HepG2 (cell line): Measurements from ENCODE around the gene STRADB. TPM values are rescaled to one million over a fixed set of nuclear protein-coding genes. Genes with fewer than 3 reads are reported as not detected.
"Not testable (repeated sequence)": the region's sequence is repeated elsewhere in the genome, so short reads cannot be mapped to it uniquely, and the experiment has no call there.

Experiments
- ATAC-seq: fragments of 200-7000 bp; cut with Tn5 transposase; 3 replicates; pipeline ENCODE4 v1.9.1; 2020; ENCODE audit warnings: mild to moderate bottlenecking, moderate library complexity
- BruUV-seq: library from RNA; stranded (reverse); fragments of 400-500 nt; replicated peaks from 2 replicates; lab custom pipeline; 2021; lab: Mats Ljungman, UMichigan
- CTCF ChIA-PET: fragments of 300-600 bp; formaldehyde crosslinking; extraction: SDS; loops from one replicate; lab custom pipeline; 2021; ENCODE audit warnings: low total read pairs, inconsistent platforms, low intra/inter-chr PET ratio; lab: Yijun Ruan, JAX
- POLR2A ChIA-PET: fragments of 350-600 bp; sonication (Branson Sonifier 250); formaldehyde crosslinking; loops from one replicate; lab custom pipeline; 2020; ENCODE audit warnings: antibody characterized with exemption, inconsistent platforms; lab: Yijun Ruan, JAX
- DNase-seq: peaks from one replicate; pipeline ENCODE4 v3.0.0-alpha.2; 2015; ENCODE audit warnings: low spot score
- FAIRE-seq: peaks from 3 replicates; lab custom pipeline; 2011; peaks lifted over from hg19 to GRCh38; lab: Jason Lieb, UNC
- H2AFZ ChIP-seq: one replicate; pipeline ENCODE4 v1.6.1; 2011; ENCODE audit warnings: low read length, inconsistent platforms
- H3K27ac ChIP-seq: fragments of 300-600 bp; 3 replicates; pipeline ENCODE4 v1.8.0; 2011; ENCODE audit warnings: mixed run types, mild to moderate bottlenecking, mixed read lengths, low read length, inconsistent platforms; ENCODE audit not compliant: insufficient read depth; ENCODE audit errors: extremely low read length
- H3K27me3 ChIP-seq, 2 experiments: fragments of 200-600 bp in 1 of 2; 2 replicates in 1 of 2; 3 replicates in 1 of 2; pipeline versions ENCODE4 v1.6.0 to v1.8.0; 2011; ENCODE audit warnings: low read length in 2 of 2, mild to moderate bottlenecking in 2 of 2, moderate library complexity in 2 of 2, inconsistent platforms in 1 of 2; ENCODE audit not compliant: insufficient read depth in 2 of 2, control insufficient read depth in 1 of 2
- H3K36me3 ChIP-seq, 2 experiments: fragments of 200-600 bp in 1 of 2; replicated peaks in 1 of 2; 2 replicates in 1 of 2; 3 replicates in 1 of 2; pipeline versions ENCODE4 v1.5.1 to v1.8.0; 2011; ENCODE audit warnings: low read length in 2 of 2, inconsistent platforms in 1 of 2; ENCODE audit not compliant: insufficient read depth in 2 of 2, control insufficient read depth in 1 of 2
- H3K4me1 ChIP-seq: 2 replicates; pipeline ENCODE4 v1.5.1; 2012; ENCODE audit warnings: low read length, inconsistent platforms; ENCODE audit not compliant: insufficient read depth
- H3K4me2 ChIP-seq: 2 replicates; pipeline ENCODE4 v1.6.0; 2011; ENCODE audit warnings: low read depth, low read length, inconsistent platforms
- H3K4me3 ChIP-seq, 3 experiments: fragments of 200-600 bp in 1 of 3; sonication (generic), shearing (Covaris generic) in 1 of 3; replicated peaks in 1 of 3; 2 replicates each; pipeline ENCODE4 v1.5.1; 2011 to 2016; ENCODE audit warnings: low read length in 3 of 3, inconsistent platforms in 2 of 3, low read depth in 2 of 3, mild to moderate bottlenecking in 2 of 3, control low read depth in 1 of 3, mixed read lengths in 1 of 3; ENCODE audit not compliant: insufficient read depth in 1 of 3
- H3K79me2 ChIP-seq: one replicate; pipeline ENCODE4 v1.6.1; 2011; ENCODE audit warnings: low read length, inconsistent platforms; ENCODE audit not compliant: insufficient read depth
- H3K9ac ChIP-seq: 2 replicates; pipeline ENCODE4 v1.6.0; 2011; ENCODE audit warnings: mild to moderate bottlenecking, low read depth, low read length, inconsistent platforms; ENCODE audit not compliant: insufficient read depth
- H3K9me3 ChIP-seq: 2 replicates; pipeline ENCODE4 v1.5.1; 2012; ENCODE audit warnings: mild to moderate bottlenecking, low read length
- H4K20me1 ChIP-seq: 2 replicates; pipeline ENCODE4 v1.6.0; 2011; ENCODE audit warnings: inconsistent platforms, mild to moderate bottlenecking, low read length, moderate library complexity; ENCODE audit not compliant: insufficient read depth
- FLYWCH1 ChIP-seq: sonication (generic); formaldehyde crosslinking; IDR thresholded peaks from 2 replicates; pipeline ENCODE4 v1.8.1; 2023; ENCODE audit warnings: mild to moderate bottlenecking, missing genetic modification reagents
- HOXA5 ChIP-seq: sonication (generic); formaldehyde crosslinking; IDR thresholded peaks from 2 replicates; pipeline ENCODE4 v1.4.0; 2020; ENCODE audit warnings: missing genetic modification reagents
- MAFF ChIP-seq: IDR thresholded peaks from 2 replicates; pipeline ENCODE4 v1.6.1; 2011; ENCODE audit warnings: low read depth, low read length, improper control_type of control experiment
- MAFK ChIP-seq, 2 experiments: IDR thresholded peaks in 1 of 2; conservative IDR thresholded peaks in 1 of 2; 2 replicates each; pipeline ENCODE4 v1.6.1; 2011; ENCODE audit warnings: improper control_type of control experiment in 2 of 2, low read length in 2 of 2
- MXD1 ChIP-seq: sonication (generic); formaldehyde crosslinking; IDR thresholded peaks from 2 replicates; pipeline ENCODE4 v1.4.0; 2020; ENCODE audit warnings: mild to moderate bottlenecking, missing genetic modification reagents
- NFYC ChIP-seq: IDR thresholded peaks from 2 replicates; pipeline ENCODE4 v1.6.1; 2016; ENCODE audit warnings: missing genetic modification reagents, missing compliant biosample characterization
- ONECUT2 ChIP-seq: sonication (generic); formaldehyde crosslinking; IDR thresholded peaks from 2 replicates; pipeline ENCODE4 v1.4.0; 2020; ENCODE audit warnings: missing genetic modification reagents
- POGK ChIP-seq: sonication (generic); formaldehyde crosslinking; conservative IDR thresholded peaks from 2 replicates; pipeline ENCODE4 v1.8.0; 2022; ENCODE audit warnings: mild to moderate bottlenecking, moderate library complexity, missing genetic modification reagents
- SMAD3 ChIP-seq: sonication (generic); formaldehyde crosslinking; IDR thresholded peaks from 2 replicates; pipeline ENCODE4 v1.4.0; 2020; ENCODE audit warnings: missing genetic modification reagents
- SOX6 ChIP-seq, 2 experiments: fragments of 450-650 bp in 1 of 2; sonication (generic) in 1 of 2; formaldehyde crosslinking in 1 of 2; IDR thresholded peaks; 2 replicates each; pipeline versions ENCODE4 v1.4.0 to v1.6.1; 2017 to 2020; ENCODE audit warnings: antibody characterized with exemption in 1 of 2, mild to moderate bottlenecking in 1 of 2, missing genetic modification reagents in 1 of 2
- SP5 ChIP-seq: IDR thresholded peaks from 2 replicates; pipeline ENCODE4 v1.6.1; 2016; ENCODE audit warnings: low read depth, borderline replicate concordance
- SSRP1 ChIP-seq: IDR thresholded peaks from 2 replicates; pipeline ENCODE4 v1.6.1; 2016; ENCODE audit warnings: control low read depth
- ZNF574 ChIP-seq: sonication (generic); formaldehyde crosslinking; IDR thresholded peaks from 2 replicates; pipeline ENCODE4 v1.4.0; 2020; ENCODE audit warnings: missing genetic modification reagents
- WGBS: methylation state at CpG from one replicate; pipeline ENCODE4 v1.1.6; 2017; ENCODE audit warnings: low lambda C conversion rate; 5-methylcytosine and 5-hydroxymethylcytosine counted together
- in situ Hi-C: cut with HindIII; loops from 2 replicates; pipeline ENCODE4 v1.10.0; 2017; ENCODE audit warnings: low pct_unique_long_range_greater_than_20kb; ENCODE audit not compliant: extremely low pct_ligation_motif_present
- intact Hi-C: fragments of 100-400 bp; cut with micrococcal nuclease; formaldehyde crosslinking; loops from one replicate; pipeline ENCODE4 v1.10.0; 2022; ENCODE audit not compliant: unreplicated experiment
- polyA plus RNA-seq, 8 experiments: library from polyadenylated mRNA; depleted of rRNA in 3 of 8; stranded (reverse) in 7 of 8; unstranded in 1 of 8; fragments of >200 nt; fragmentation: Illumina TruSeq in 4 of 8; extraction: Trizol in 4 of 8; gene quantifications; 2 replicates each; pipeline versions ENCODE4 v1.2.1 to v1.2.3, GENCODE V29; 2011 to 2016; ENCODE audit warnings: low read depth in 4 of 8, missing spikeins in 1 of 8, mixed read lengths in 1 of 8; ENCODE audit not compliant: insufficient read depth in 1 of 8
- total RNA-seq, 5 experiments: library from RNA; depleted of rRNA; stranded (reverse); fragments of >200 nt; fragmentation: Illumina TruSeq; extraction: Trizol; gene quantifications; 2 replicates each; pipeline ENCODE4 v1.2.3, GENCODE V29; 2016; ENCODE audit warnings: low read depth in 1 of 5

Gene STRADB
- total and polyA plus RNA-seq, 2 of the 13 experiments (the other 11 are each of a cell fraction or from before 2014, with no cell fraction given): 34.1 to 66.6 TPM

- H4K20me1 ChIP-seq, H3K9ac ChIP-seq, DNase-seq, H3K9me3 ChIP-seq, H3K36me3 ChIP-seq, H3K4me2 ChIP-seq, CTCF ChIA-PET, ATAC-seq, H3K27ac ChIP-seq, H2AFZ ChIP-seq, BruUV-seq, H3K79me2 ChIP-seq, H3K27me3 ChIP-seq, FAIRE-seq, H3K4me3 ChIP-seq, in situ Hi-C loops, intact Hi-C loops: not testable (repeated sequence)
- POLR2A ChIA-PET: interaction anchor here (1.7 to 1.8 kb wide), 2 partner anchors 11 to 13 kb away, joined by 9 to 12 read pairs; partner anchors contain the start of genes STRADB and TRAK2
- peaks cover 30% of the 10 kb centered on the region for H3K4me1 ChIP-seq
- peak; percentile 63; the same call in 1 of the 2 replicates for TF ChIP-seq MAFF
- TF ChIP-seq MAFK (conservative IDR thresholded peaks at IDR 0.05 in 1 of 2, IDR thresholded peaks at IDR 0.05 in 1 of 2; ENCODE audit: low read length in 2 of 2): peak; percentile 38 to 85; a peak in 3 of 4 replicates
- over 99% methylated on average over 2 of the region's 3 CpGs for WGBS
Observed at GRCh38 chr2:201439336-201439922, 12.1 kb upstream of the STRADB start.

- POLR2A ChIA-PET: interaction anchor here (1.8 kb wide), 1 partner anchor 11 kb away, joined by 12 read pairs; the partner anchor contains the start of genes STRADB and TRAK2
- no peak for TF ChIP-seq SSRP1
- no peak for TF ChIP-seq HOXA5
- TF ChIP-seq MXD1 (CRISPR knock-in tag): no peak
- no peak for TF ChIP-seq NFYC (CRISPR knock-in tag)
- TF ChIP-seq ZNF574 (CRISPR knock-in tag): no peak
- no peak for TF ChIP-seq FLYWCH1 (CRISPR knock-in tag)
- TF ChIP-seq POGK (CRISPR knock-in tag): no peak
- no peak for TF ChIP-seq SMAD3
- TF ChIP-seq SP5 (CRISPR knock-in tag): peak; percentile 66; the same call in 1 of the 2 replicates
- TF ChIP-seq ONECUT2: no peak
- TF ChIP-seq SOX6 (IDR thresholded peaks at IDR 0.05): no peak
- TF ChIP-seq SOX6 (CRISPR knock-in tag; IDR thresholded peaks at IDR 0.05): peak; percentile 35; the same call in 1 of the 2 replicates
Observed at GRCh38 chr2:201440182-201440581, 11.4 kb upstream of the STRADB start.

More at GRCh38 chr2:201440182-201440581, 11.4 kb upstream of the STRADB start:
- H3K36me3 ChIP-seq: no peaks in the 10 kb centered on the region
- H3K4me1 ChIP-seq: peaks cover 29% of the 10 kb centered on the region
- H3K4me3 ChIP-seq: no peak overlapping the region
- no peak overlapping the region for H3K4me2 ChIP-seq
- DNase-seq: peak; percentile 77
- intact Hi-C loops: no loop called here
- peak; percentile 94 for ATAC-seq
- peaks cover 8% of the 10 kb centered on the region for H3K79me2 ChIP-seq
- no peak overlapping the region for H3K9ac ChIP-seq
- in situ Hi-C loops: no loop called here
- no peak overlapping the region for H2AFZ ChIP-seq
- peak overlapping the region; percentile 14 for H3K27ac ChIP-seq
- H4K20me1 ChIP-seq: no peaks in the 10 kb centered on the region
- BruUV-seq: no TSS peak
- FAIRE-seq: peak; percentile 58
- WGBS: 13% methylated on average over 1 of the region's 1 CpG
- no peaks in the 10 kb centered on the region for H3K27me3 ChIP-seq
- CTCF ChIA-PET: no interaction called here
- H3K9me3 ChIP-seq: no peaks in the 10 kb centered on the region
